Uterus (tissue), 2 donors: ENCODE results near the gene RNASET2.

Experiments used
- POLR2A ChIP-seq, 2 donors: fragments of 450-650 bp; IDR thresholded peaks; one replicate each; pipeline ENCODE4 v1.6.1; 2016; ENCODE audit warnings: antibody characterized with exemption in 2 of 2, mild to moderate bottlenecking in 1 of 2, moderate library complexity in 1 of 2
- TF ChIP-seq, protein P1 (sequence below), 4 experiments: fragments of 200-600 bp in 2 of 4; fragments of 450-650 bp in 2 of 4; sonication (generic) in 2 of 4; IDR thresholded peaks; one replicate each; pipeline ENCODE4 v1.5.1; 2016 to 2019; ENCODE audit warnings: antibody characterized with exemption in 4 of 4, mild to moderate bottlenecking in 2 of 4, moderate library complexity in 1 of 4

DNA sequence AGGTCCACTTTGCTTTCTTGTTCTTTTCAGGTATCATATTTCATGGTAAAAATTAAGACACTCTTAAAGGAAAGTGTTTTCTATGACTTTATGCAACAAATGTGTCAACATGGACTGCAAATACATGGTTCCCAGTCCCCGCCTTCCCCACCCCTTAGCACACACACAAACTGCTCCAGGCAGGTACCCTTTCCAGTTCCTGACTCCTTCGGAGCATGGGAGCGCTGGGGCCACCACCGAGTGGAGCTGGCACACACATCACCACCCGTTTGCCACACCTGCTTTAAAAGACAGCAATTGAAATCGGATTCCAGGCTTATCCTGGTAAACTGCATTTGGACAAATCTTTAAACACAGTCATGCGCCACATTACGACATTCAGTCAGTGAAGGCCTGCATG is 22.2 kb downstream of the RNASET2 start:
- TF ChIP-seq POLR2A (IDR thresholded peaks at IDR 0.05), result no peak
- TF ChIP-seq, protein P1, sequence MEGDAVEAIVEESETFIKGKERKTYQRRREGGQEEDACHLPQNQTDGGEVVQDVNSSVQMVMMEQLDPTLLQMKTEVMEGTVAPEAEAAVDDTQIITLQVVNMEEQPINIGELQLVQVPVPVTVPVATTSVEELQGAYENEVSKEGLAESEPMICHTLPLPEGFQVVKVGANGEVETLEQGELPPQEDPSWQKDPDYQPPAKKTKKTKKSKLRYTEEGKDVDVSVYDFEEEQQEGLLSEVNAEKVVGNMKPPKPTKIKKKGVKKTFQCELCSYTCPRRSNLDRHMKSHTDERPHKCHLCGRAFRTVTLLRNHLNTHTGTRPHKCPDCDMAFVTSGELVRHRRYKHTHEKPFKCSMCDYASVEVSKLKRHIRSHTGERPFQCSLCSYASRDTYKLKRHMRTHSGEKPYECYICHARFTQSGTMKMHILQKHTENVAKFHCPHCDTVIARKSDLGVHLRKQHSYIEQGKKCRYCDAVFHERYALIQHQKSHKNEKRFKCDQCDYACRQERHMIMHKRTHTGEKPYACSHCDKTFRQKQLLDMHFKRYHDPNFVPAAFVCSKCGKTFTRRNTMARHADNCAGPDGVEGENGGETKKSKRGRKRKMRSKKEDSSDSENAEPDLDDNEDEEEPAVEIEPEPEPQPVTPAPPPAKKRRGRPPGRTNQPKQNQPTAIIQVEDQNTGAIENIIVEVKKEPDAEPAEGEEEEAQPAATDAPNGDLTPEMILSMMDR (IDR thresholded peaks at IDR 0.05), result no peak
